HEK293 (cell line): ENCODE measurements around the gene ECI1.

Experiments
- KLF1 ChIP-seq: fragments of 450-650 bp; formaldehyde crosslinking; IDR thresholded peaks from 2 replicates; pipeline ENCODE4 v1.5.1; 2016; ENCODE audit warnings: missing biosample characterization, missing genetic modification characterization
- PRDM6 ChIP-seq: fragments of 450-650 bp; formaldehyde crosslinking; IDR thresholded peaks from 2 replicates; pipeline ENCODE4 v1.5.1; 2017; ENCODE audit warnings: missing biosample characterization, missing genetic modification characterization
- REPIN1 ChIP-seq: fragments of 450-650 bp; formaldehyde crosslinking; IDR thresholded peaks from 2 replicates; pipeline ENCODE4 v1.5.1; 2017; ENCODE audit warnings: missing biosample characterization, missing genetic modification characterization, low read depth
- SP7 ChIP-seq: fragments of 450-650 bp; formaldehyde crosslinking; IDR thresholded peaks from 2 replicates; pipeline ENCODE4 v1.5.1; 2016; ENCODE audit warnings: missing biosample characterization, missing genetic modification characterization
- ZBTB20 ChIP-seq: fragments of 450-650 bp; formaldehyde crosslinking; IDR thresholded peaks from 2 replicates; pipeline ENCODE4 v1.5.1; 2016; ENCODE audit warnings: missing biosample characterization, missing genetic modification characterization
- ZBTB44 ChIP-seq: fragments of 450-650 bp; IDR thresholded peaks from 2 replicates; pipeline ENCODE4 v1.5.1; 2018; ENCODE audit warnings: missing biosample characterization, mild to moderate bottlenecking, missing genetic modification characterization
- ZBTB48 ChIP-seq: fragments of 450-650 bp; formaldehyde crosslinking; IDR thresholded peaks from 2 replicates; pipeline ENCODE4 v1.5.1; 2016; ENCODE audit warnings: missing biosample characterization, missing genetic modification characterization
- ZFP37 ChIP-seq: fragments of 450-650 bp; formaldehyde crosslinking; IDR thresholded peaks from 2 replicates; pipeline ENCODE4 v1.5.1; 2016; ENCODE audit warnings: missing biosample characterization, missing genetic modification characterization
- ZFP41 ChIP-seq: fragments of 450-650 bp; formaldehyde crosslinking; IDR thresholded peaks from 2 replicates; pipeline ENCODE4 v1.5.1; 2016; ENCODE audit warnings: missing biosample characterization, missing genetic modification characterization, borderline replicate concordance
- ZNF114 ChIP-seq: fragments of 450-650 bp; formaldehyde crosslinking; IDR thresholded peaks from 2 replicates; pipeline ENCODE4 v1.5.0; 2017; ENCODE audit warnings: missing biosample characterization, missing genetic modification characterization
- ZNF132 ChIP-seq: fragments of 450-650 bp; formaldehyde crosslinking; IDR thresholded peaks from 2 replicates; pipeline ENCODE4 v1.5.1; 2017; ENCODE audit warnings: missing biosample characterization, missing genetic modification characterization, borderline replicate concordance
- ZNF2 ChIP-seq: fragments of 450-650 bp; formaldehyde crosslinking; IDR thresholded peaks from 2 replicates; pipeline ENCODE4 v1.5.1; 2016; ENCODE audit warnings: missing biosample characterization, missing genetic modification characterization
- ZNF223 ChIP-seq: fragments of 450-650 bp; formaldehyde crosslinking; IDR thresholded peaks from 2 replicates; pipeline ENCODE4 v1.5.1; 2016; ENCODE audit warnings: missing biosample characterization, missing genetic modification characterization
- ZNF548 ChIP-seq: fragments of 450-650 bp; formaldehyde crosslinking; IDR thresholded peaks from 2 replicates; pipeline ENCODE4 v1.5.1; 2016; ENCODE audit warnings: missing biosample characterization, missing genetic modification characterization
- ZNF549 ChIP-seq: fragments of 450-650 bp; IDR thresholded peaks from 2 replicates; pipeline ENCODE4 v1.5.1; 2018; ENCODE audit warnings: missing biosample characterization, missing genetic modification characterization, mild to moderate bottlenecking, inconsistent platforms, moderate library complexity
- ZNF704 ChIP-seq: fragments of 450-650 bp; formaldehyde crosslinking; IDR thresholded peaks from 2 replicates; pipeline ENCODE4 v1.5.1; 2016; ENCODE audit warnings: missing biosample characterization, missing genetic modification characterization
- ZNF776 ChIP-seq: fragments of 450-650 bp; formaldehyde crosslinking; IDR thresholded peaks from 2 replicates; pipeline ENCODE4 v1.5.0; 2017; ENCODE audit warnings: missing biosample characterization, missing genetic modification characterization, borderline replicate concordance
- ZNF792 ChIP-seq: fragments of 450-650 bp; formaldehyde crosslinking; IDR thresholded peaks from 2 replicates; pipeline ENCODE4 v1.5.1; 2016; ENCODE audit warnings: missing biosample characterization, missing genetic modification characterization
- ZSCAN23 ChIP-seq: fragments of 450-650 bp; formaldehyde crosslinking; IDR thresholded peaks from 2 replicates; pipeline ENCODE4 v1.5.1; 2016; ENCODE audit warnings: missing biosample characterization, missing genetic modification characterization
- ZSCAN30 ChIP-seq: fragments of 450-650 bp; IDR thresholded peaks from 2 replicates; pipeline ENCODE4 v1.5.1; 2018; ENCODE audit warnings: missing biosample characterization, mild to moderate bottlenecking, missing genetic modification characterization, moderate library complexity
- TF ChIP-seq, protein P1 (sequence below): fragments of 450-650 bp; formaldehyde crosslinking; IDR thresholded peaks from 2 replicates; pipeline ENCODE4 v1.5.1; 2016; ENCODE audit warnings: missing biosample characterization, missing genetic modification characterization
- TF ChIP-seq, protein P2 (sequence below): fragments of 450-650 bp; formaldehyde crosslinking; IDR thresholded peaks from 2 replicates; pipeline ENCODE4 v1.5.1; 2017; ENCODE audit warnings: missing biosample characterization, missing genetic modification characterization
- TF ChIP-seq, protein P3 (sequence below): fragments of 450-650 bp; formaldehyde crosslinking; IDR thresholded peaks from 2 replicates; pipeline ENCODE4 v1.5.1; 2016; ENCODE audit warnings: missing biosample characterization, missing genetic modification characterization
- TF ChIP-seq, protein P4 (sequence below): fragments of 450-650 bp; formaldehyde crosslinking; IDR thresholded peaks from 2 replicates; pipeline ENCODE4 v1.5.1; 2016; ENCODE audit warnings: missing biosample characterization, missing genetic modification characterization

Gene ECI1

DNA sequence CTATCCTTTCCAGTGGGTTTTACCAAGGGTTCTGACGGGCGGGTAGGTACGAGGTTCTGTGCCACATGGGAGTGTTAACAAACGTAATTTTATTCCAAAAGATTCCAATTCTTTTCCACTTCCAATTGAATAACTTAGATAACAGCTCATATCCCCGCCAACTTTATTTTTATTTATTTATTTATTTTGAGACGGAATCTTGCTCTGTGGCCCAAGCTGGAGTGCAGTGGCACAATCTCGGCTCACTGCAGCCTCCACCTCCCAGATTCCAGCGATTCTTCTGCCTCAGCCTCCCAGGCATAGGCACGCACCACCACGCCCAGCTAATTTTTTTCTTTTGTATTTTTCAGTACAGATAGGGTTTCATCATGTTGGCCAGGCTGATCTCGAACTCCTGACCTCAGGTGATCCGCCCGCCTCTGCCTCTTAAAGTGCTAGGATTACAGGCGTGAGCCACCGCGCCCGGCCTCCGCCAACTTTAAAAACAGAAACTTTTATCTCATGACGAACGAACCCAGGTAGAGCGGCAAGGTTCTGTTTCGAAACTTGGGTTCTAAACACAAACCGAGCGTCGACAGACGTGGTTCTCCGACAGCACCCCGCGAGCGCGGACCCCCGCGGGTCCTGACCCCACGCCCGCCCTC lies 613 bp downstream of the ECI1 start (continued):
- TF ChIP-seq, protein P1, sequence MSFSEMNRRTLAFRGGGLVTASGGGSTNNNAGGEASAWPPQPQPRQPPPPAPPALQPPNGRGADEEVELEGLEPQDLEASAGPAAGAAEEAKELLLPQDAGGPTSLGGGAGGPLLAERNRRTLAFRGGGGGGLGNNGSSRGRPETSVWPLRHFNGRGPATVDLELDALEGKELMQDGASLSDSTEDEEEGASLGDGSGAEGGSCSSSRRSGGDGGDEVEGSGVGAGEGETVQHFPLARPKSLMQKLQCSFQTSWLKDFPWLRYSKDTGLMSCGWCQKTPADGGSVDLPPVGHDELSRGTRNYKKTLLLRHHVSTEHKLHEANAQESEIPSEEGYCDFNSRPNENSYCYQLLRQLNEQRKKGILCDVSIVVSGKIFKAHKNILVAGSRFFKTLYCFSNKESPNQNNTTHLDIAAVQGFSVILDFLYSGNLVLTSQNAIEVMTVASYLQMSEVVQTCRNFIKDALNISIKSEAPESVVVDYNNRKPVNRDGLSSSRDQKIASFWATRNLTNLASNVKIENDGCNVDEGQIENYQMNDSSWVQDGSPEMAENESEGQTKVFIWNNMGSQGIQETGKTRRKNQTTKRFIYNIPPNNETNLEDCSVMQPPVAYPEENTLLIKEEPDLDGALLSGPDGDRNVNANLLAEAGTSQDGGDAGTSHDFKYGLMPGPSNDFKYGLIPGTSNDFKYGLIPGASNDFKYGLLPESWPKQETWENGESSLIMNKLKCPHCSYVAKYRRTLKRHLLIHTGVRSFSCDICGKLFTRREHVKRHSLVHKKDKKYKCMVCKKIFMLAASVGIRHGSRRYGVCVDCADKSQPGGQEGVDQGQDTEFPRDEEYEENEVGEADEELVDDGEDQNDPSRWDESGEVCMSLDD (tag by site-specific recombination) = peak; percentile 22; the same call in 1 of the 2 replicates
- TF ChIP-seq REPIN1 (tag by site-specific recombination) (no peak), ZSCAN30 (tag by site-specific recombination) (no peak), ZSCAN23 (tag by site-specific recombination) (no peak), ZNF776 (tag by site-specific recombination) (no peak), PRDM6 (tag by site-specific recombination) (no peak), ZBTB20 (tag by site-specific recombination) (no peak), ZNF704 (tag by site-specific recombination) (no peak), ZNF2 (tag by site-specific recombination) (peak; percentile 44; the same call in 1 of the 2 replicates), ZNF548 (tag by site-specific recombination) (no peak), ZBTB48 (no peak), SP7 (peak; percentile 30), KLF1 (tag by site-specific recombination) (peak; percentile 68), ZNF792 (tag by site-specific recombination) (no peak), ZBTB44 (tag by site-specific recombination) (no peak), ZNF549 (tag by site-specific recombination) (no peak), ZNF114 (tag by site-specific recombination) (no peak), ZNF132 (tag by site-specific recombination) (no peak), ZFP41 (no peak), ZNF223 (tag by site-specific recombination) (0 out of 2 replicates have a peak, but pooled peaks have one; percentile 18), ZFP37 (tag by site-specific recombination) (no peak)
- TF ChIP-seq, protein P2, sequence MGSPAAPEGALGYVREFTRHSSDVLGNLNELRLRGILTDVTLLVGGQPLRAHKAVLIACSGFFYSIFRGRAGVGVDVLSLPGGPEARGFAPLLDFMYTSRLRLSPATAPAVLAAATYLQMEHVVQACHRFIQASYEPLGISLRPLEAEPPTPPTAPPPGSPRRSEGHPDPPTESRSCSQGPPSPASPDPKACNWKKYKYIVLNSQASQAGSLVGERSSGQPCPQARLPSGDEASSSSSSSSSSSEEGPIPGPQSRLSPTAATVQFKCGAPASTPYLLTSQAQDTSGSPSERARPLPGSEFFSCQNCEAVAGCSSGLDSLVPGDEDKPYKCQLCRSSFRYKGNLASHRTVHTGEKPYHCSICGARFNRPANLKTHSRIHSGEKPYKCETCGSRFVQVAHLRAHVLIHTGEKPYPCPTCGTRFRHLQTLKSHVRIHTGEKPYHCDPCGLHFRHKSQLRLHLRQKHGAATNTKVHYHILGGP (tag by site-specific recombination) = no peak
- TF ChIP-seq, protein P3, sequence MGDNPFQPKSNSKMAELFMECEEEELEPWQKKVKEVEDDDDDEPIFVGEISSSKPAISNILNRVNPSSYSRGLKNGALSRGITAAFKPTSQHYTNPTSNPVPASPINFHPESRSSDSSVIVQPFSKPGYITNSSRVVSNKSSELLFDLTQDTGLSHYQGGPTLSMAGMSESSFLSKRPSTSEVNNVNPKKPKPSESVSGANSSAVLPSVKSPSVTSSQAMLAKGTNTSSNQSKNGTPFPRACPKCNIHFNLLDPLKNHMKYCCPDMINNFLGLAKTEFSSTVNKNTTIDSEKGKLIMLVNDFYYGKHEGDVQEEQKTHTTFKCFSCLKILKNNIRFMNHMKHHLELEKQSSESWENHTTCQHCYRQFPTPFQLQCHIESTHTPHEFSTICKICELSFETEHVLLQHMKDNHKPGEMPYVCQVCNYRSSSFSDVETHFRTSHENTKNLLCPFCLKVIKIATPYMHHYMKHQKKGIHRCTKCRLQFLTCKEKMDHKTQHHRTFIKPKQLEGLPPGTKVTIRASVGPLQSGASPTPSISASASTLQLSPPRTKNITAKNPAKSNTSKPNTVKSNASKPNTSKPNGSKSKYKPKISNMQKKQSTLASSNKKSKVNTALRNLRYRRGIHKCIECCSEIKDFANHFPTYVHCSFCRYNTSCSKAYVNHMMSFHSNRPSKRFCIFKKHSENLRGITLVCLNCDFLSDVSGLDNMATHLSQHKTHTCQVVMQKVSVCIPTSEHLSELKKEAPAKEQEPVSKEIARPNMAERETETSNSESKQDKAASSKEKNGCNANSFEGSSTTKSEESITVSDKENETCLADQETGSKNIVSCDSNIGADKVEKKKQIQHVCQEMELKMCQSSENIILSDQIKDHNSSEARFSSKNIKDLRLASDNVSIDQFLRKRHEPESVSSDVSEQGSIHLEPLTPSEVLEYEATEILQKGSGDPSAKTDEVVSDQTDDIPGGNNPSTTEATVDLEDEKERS (tag by site-specific recombination) = no peak
- TF ChIP-seq, protein P4, sequence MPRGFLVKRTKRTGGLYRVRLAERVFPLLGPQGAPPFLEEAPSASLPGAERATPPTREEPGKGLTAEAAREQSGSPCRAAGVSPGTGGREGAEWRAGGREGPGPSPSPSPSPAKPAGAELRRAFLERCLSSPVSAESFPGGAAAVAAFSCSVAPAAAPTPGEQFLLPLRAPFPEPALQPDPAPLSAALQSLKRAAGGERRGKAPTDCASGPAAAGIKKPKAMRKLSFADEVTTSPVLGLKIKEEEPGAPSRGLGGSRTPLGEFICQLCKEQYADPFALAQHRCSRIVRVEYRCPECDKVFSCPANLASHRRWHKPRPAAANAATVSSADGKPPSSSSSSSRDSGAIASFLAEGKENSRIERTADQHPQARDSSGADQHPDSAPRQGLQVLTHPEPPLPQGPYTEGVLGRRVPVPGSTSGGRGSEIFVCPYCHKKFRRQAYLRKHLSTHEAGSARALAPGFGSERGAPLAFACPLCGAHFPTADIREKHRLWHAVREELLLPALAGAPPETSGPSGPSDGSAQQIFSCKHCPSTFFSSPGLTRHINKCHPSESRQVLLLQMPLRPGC (tag by site-specific recombination) = no peak
